Spinal cord (tissue), 10 donors: ENCODE measurements around the gene SELENON. TPM values are rescaled to one million over a fixed set of nuclear protein-coding genes. Genes with fewer than 3 reads are reported as not detected.
A peak's percentile ranks its signal among the peaks of the same experiment; 100 is the strongest.

Experiments
- DNase-seq, 6 donors: peaks; one replicate each; pipeline versions ENCODE4 v3.0.0 to v3.0.0-alpha.2; 2013 to 2015; ENCODE audit warnings: low spot score in 6 of 6, low read depth in 4 of 6
- H3K27ac ChIP-seq: one replicate; pipeline ENCODE4 v1.5.1; 2013; ENCODE audit warnings: low read depth, low read length, control low read depth
- H3K27me3 ChIP-seq: one replicate; pipeline ENCODE4 v1.6.1; 2013; ENCODE audit warnings: low read length; ENCODE audit not compliant: control insufficient read depth, insufficient read depth
- H3K36me3 ChIP-seq: one replicate; pipeline ENCODE4 v1.6.1; 2013; ENCODE audit warnings: low read length; ENCODE audit not compliant: control insufficient read depth, insufficient read depth
- H3K4me1 ChIP-seq: one replicate; pipeline ENCODE4 v1.6.1; 2013; ENCODE audit warnings: low read length; ENCODE audit not compliant: control insufficient read depth, insufficient read depth
- H3K4me3 ChIP-seq: one replicate; pipeline ENCODE4 v1.5.1; 2013; ENCODE audit warnings: low read depth, low read length, control low read depth
- H3K9me3 ChIP-seq: one replicate; pipeline ENCODE4 v1.6.1; 2013; ENCODE audit warnings: low read length; ENCODE audit not compliant: control insufficient read depth, insufficient read depth
- WGBS: methylation state at CpG from one replicate; pipeline ENCODE4 v1.1.5; 2013; ENCODE audit warnings: missing lambda C conversion rate; ENCODE audit not compliant: insufficient coverage; 5-methylcytosine and 5-hydroxymethylcytosine counted together
- polyA plus RNA-seq, 2 donors: library from polyadenylated mRNA; unstranded; fragments of 120-200 nt; gene quantifications; one replicate each; pipeline ENCODE4 v1.2.1, GENCODE V29; 2013; ENCODE audit not compliant: insufficient read length in 2 of 2
- total RNA-seq, 2 donors: library from RNA; depleted of rRNA in 1 of 2; stranded (reverse); fragments of 120-200 nt in 1 of 2; fragments of >200 nt in 1 of 2; gene quantifications; one replicate each; pipeline versions ENCODE4 v1.2.3 to v1.2.4, GENCODE V29; 2013 to 2014
- donor health status: healthy.

The SELENON gene
- total and polyA plus RNA-seq, 4 donors: 20.5 to 163 (median 99.4) TPM

- H3K27me3 ChIP-seq: no peaks in the 10 kb centered on the region
- H3K27ac ChIP-seq: no peak overlapping the region
- WGBS: 92% methylated on average over 5 of the region's 6 CpGs
- no peak overlapping the region for H3K4me3 ChIP-seq
- no peaks in the 10 kb centered on the region for H3K9me3 ChIP-seq
- DNase-seq: no peak
- peaks cover 13% of the 10 kb centered on the region for H3K4me1 ChIP-seq
- H3K36me3 ChIP-seq: peaks cover 9% of the 10 kb centered on the region
Measured at GRCh38 chr1:25790472-25790871, 9.5 kb upstream of the SELENON start.

GRCh38 chr1:25792115-25792514, 7.9 kb upstream of the SELENON start:
- Histone ChIP-seq H3K27me3 (no peaks in the 10 kb centered on the region), H3K36me3 (peaks cover 7% of the 10 kb centered on the region), H3K9me3 (no peaks in the 10 kb centered on the region), H3K27ac (no peak overlapping the region), H3K4me3 (no peak overlapping the region), H3K4me1 (peaks cover 16% of the 10 kb centered on the region)
- DNase-seq: no peak
- WGBS: 50% methylated on average over 2 of the region's 4 CpGs

- no peaks in the 10 kb centered on the region for H3K27me3 ChIP-seq
- no peaks in the 10 kb centered on the region for H3K9me3 ChIP-seq
- H3K4me3 ChIP-seq: no peak overlapping the region
- no peaks in the 10 kb centered on the region for H3K36me3 ChIP-seq
- no peak overlapping the region for H3K27ac ChIP-seq
- 66% methylated on average over 4 of the region's 7 CpGs for WGBS
- peaks cover 28% of the 10 kb centered on the region for H3K4me1 ChIP-seq
- no peak for DNase-seq
Measured at GRCh38 chr1:25793585-25794170, 6.3 kb upstream of the SELENON start.

DNA sequence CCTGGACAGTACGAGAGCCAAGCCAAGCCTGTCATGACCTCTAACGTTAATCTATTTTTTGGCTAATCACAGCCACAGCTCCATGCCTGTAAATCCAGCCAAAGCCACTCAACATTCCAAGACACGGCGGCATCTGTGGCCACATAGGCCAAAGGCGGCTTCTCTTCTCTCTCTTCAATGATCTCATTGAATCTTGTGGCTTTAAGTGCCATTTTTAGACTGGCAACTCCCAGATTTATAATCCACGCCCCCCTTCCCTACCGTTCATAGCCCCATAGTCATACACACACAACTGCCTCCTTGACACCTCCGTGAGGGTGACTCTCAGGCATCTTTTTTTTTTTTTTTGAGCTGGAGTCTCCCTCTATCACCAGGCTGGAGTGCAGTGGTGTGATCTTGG, 5.7 kb upstream of the SELENON start:
- Histone ChIP-seq H3K9me3 (no peaks in the 10 kb centered on the region), H3K27me3 (no peaks in the 10 kb centered on the region), H3K27ac (no peak overlapping the region), H3K4me1 (peaks cover 34% of the 10 kb centered on the region), H3K4me3 (no peak overlapping the region), H3K36me3 (no peaks in the 10 kb centered on the region)
- no peak for DNase-seq
- 72% methylated on average over 8 of the region's 8 CpGs for WGBS

DNA sequence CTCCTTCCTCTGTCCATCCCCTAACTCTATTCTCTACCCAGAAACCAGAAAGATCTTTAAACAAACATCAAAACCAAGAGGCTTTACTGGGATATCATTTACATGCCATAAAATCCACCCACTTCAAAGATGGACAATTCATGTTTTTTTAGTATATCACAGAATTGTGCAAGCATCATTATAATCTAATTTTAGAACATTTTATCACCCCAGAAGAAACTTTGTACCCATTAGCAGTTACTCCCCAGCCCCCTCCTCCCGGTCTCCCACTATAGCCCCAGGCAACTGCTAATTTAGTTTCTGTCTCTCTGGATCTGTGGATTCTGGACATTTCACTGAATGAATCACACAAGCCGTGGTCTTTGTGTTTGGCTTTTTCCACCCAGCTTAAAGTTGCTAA, 4.8 kb upstream of the SELENON start:
- no peak overlapping the region for H3K27ac ChIP-seq
- no peaks in the 10 kb centered on the region for H3K27me3 ChIP-seq
- 100% methylated on average over 1 of the region's 2 CpGs for WGBS
- peaks cover 40% of the 10 kb centered on the region for H3K4me1 ChIP-seq
- no peaks in the 10 kb centered on the region for H3K36me3 ChIP-seq
- no peak for DNase-seq
- no peaks in the 10 kb centered on the region for H3K9me3 ChIP-seq
- H3K4me3 ChIP-seq: no peak overlapping the region

- no peak overlapping the region for H3K27ac ChIP-seq
- peaks cover 48% of the 10 kb centered on the region for H3K4me1 ChIP-seq
- no peak for DNase-seq
- H3K36me3 ChIP-seq: no peaks in the 10 kb centered on the region
- no peaks in the 10 kb centered on the region for H3K27me3 ChIP-seq
- 68% methylated on average over 22 of the region's 22 CpGs for WGBS
- no peak overlapping the region for H3K4me3 ChIP-seq
- H3K9me3 ChIP-seq: no peaks in the 10 kb centered on the region
Measured at GRCh38 chr1:25795946-25796810, 3.8 kb upstream of the SELENON start.

GRCh38 chr1:25796811-25797458, 3.1 kb upstream of the SELENON start:
- Histone ChIP-seq H3K36me3 (no peaks in the 10 kb centered on the region), H3K9me3 (no peaks in the 10 kb centered on the region), H3K27me3 (no peaks in the 10 kb centered on the region), H3K4me1 (peaks cover 54% of the 10 kb centered on the region), H3K4me3 (no peak overlapping the region), H3K27ac (no peak overlapping the region)
- peak in 2 of 6 donors; percentile 79 to 90 for DNase-seq
- 0% methylated on average over 5 of the region's 19 CpGs for WGBS

DNA sequence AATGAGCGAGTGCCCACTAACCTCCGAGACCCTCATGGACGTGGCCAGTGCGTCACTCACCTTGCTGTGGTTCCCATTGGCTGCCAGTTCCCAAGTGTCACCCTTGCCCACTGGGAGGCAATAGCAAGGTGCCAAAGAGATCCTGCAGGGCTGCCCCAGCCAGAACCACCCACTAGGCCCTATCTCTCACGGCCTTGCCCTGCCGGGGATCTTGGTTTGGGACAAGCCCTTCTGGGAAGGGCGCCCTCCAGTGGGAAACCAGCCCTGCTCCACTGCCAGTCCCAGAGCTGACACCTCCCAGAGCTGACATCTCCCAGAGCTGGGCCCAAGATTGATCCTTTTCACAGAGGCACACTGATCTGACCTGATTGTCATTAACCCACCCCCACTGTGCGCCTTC, 2.1 kb upstream of the SELENON start:
- no peaks in the 10 kb centered on the region for H3K9me3 ChIP-seq
- peaks cover 55% of the 10 kb centered on the region for H3K4me1 ChIP-seq
- no peak for DNase-seq
- 75% methylated on average over 7 of the region's 8 CpGs for WGBS
- no peaks in the 10 kb centered on the region for H3K36me3 ChIP-seq
- no peaks in the 10 kb centered on the region for H3K27me3 ChIP-seq
- no peak overlapping the region for H3K27ac ChIP-seq
- no peak overlapping the region for H3K4me3 ChIP-seq

DNA sequence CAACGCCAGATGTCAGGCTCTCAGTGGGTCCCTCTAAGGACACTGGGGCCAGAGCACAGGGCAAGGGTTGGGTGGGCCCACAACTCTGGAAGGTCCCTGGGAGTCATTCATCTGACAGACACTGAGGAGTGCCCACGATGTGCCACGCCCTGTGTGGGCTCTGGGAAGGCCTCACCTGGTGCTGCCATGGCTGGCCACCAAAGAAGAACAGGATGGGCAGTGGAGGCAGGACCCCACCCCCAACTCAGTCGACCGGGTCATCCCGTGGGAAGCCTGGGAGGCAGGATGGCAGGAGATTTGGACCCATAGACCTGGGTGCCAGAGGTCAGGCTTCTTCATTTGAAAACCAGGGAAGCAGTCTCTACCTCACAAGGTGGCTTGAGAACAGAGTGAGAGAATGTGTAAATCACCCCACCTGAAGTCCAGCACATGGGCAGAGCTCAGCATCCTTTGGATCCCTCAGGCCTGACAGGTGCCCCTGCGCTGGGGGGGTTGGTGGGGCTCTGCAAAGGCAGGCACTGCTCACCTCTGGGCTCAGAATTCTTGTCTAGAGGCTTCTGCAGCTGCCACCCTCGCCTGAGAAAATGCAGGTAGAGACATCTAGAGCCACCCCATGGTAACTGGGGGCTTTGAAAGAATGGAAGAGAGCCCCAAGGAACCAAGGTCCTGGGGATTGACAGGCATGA, 1.2 kb upstream of the SELENON start:
- H3K4me1 ChIP-seq: peaks cover 55% of the 10 kb centered on the region
- H3K36me3 ChIP-seq: no peaks in the 10 kb centered on the region
- DNase-seq: no peak
- H3K9me3 ChIP-seq: no peaks in the 10 kb centered on the region
- no peaks in the 10 kb centered on the region for H3K27me3 ChIP-seq
- H3K4me3 ChIP-seq: no peak overlapping the region
- no peak overlapping the region for H3K27ac ChIP-seq
- 73% methylated on average over 5 of the region's 8 CpGs for WGBS
